Astrocyte (in vitro differentiated cells and primary cell): ENCODE results near the gene PFDN1. TPM values are rescaled to one million over a fixed set of nuclear protein-coding genes. Genes with fewer than 3 reads are reported as not detected.

Experiments
- DNase-seq: peaks from one replicate; pipeline ENCODE4 v3.0.0-alpha.2; 2010; ENCODE audit warnings: low read depth
- FAIRE-seq: peaks from 2 replicates; lab custom pipeline; 2011; peaks lifted over from hg19 to GRCh38; lab: Jason Lieb, UNC
- H2AFZ ChIP-seq: 2 replicates; pipeline ENCODE4 v1.6.0; 2012; ENCODE audit warnings: low read depth, low read length, inconsistent platforms
- H3K27ac ChIP-seq: 2 replicates; pipeline ENCODE4 v1.5.1; 2011; ENCODE audit warnings: low read depth, low read length, inconsistent platforms
- H3K27me3 ChIP-seq: 2 replicates; pipeline ENCODE4 v1.6.0; 2011; ENCODE audit warnings: low read length, inconsistent platforms; ENCODE audit not compliant: insufficient read depth
- H3K36me3 ChIP-seq: 2 replicates; pipeline ENCODE4 v1.5.1; 2011; ENCODE audit warnings: low read length, inconsistent platforms; ENCODE audit not compliant: insufficient read depth
- H3K4me1 ChIP-seq: 2 replicates; pipeline ENCODE4 v1.5.1; 2011; ENCODE audit warnings: low read length, inconsistent platforms; ENCODE audit not compliant: insufficient read depth
- H3K4me2 ChIP-seq: 2 replicates; pipeline ENCODE4 v1.6.0; 2012; ENCODE audit warnings: low read length, inconsistent platforms
- H3K4me3 ChIP-seq: 2 replicates; pipeline ENCODE4 v1.5.1; 2011; ENCODE audit warnings: low read depth, mild to moderate bottlenecking, low read length, inconsistent platforms; ENCODE audit not compliant: insufficient read depth
- H3K79me2 ChIP-seq: 2 replicates; pipeline ENCODE4 v1.6.0; 2012; ENCODE audit warnings: mild to moderate bottlenecking, low read length, inconsistent platforms; ENCODE audit not compliant: insufficient read depth
- H3K9ac ChIP-seq: 2 replicates; pipeline ENCODE4 v1.6.0; 2012; ENCODE audit warnings: mild to moderate bottlenecking, low read length, inconsistent platforms
- H3K9me3 ChIP-seq: 2 replicates; pipeline ENCODE4 v1.5.1; 2012; ENCODE audit warnings: low read depth, mild to moderate bottlenecking, low read length, inconsistent platforms; ENCODE audit not compliant: insufficient read depth
- H4K20me1 ChIP-seq: 2 replicates; pipeline ENCODE4 v1.6.0; 2012; ENCODE audit warnings: low read length, inconsistent platforms; ENCODE audit not compliant: insufficient read depth
- H3K27ac Mint-ChIP-seq: one replicate; pipeline ENCODE4 v1.8.0; 2021; ENCODE audit warnings: mild to moderate bottlenecking, mixed read lengths; ENCODE audit not compliant: unreplicated experiment
- H3K27me3 Mint-ChIP-seq: one replicate; pipeline ENCODE4 v1.8.0; 2021; ENCODE audit warnings: low read depth, mixed read lengths; ENCODE audit not compliant: unreplicated experiment
- H3K36me3 Mint-ChIP-seq: one replicate; pipeline ENCODE4 v1.8.0; 2021; ENCODE audit warnings: low read depth, mixed read lengths; ENCODE audit not compliant: unreplicated experiment
- H3K4me1 Mint-ChIP-seq: one replicate; pipeline ENCODE4 v1.8.0; 2021; ENCODE audit warnings: low read depth, mixed read lengths; ENCODE audit not compliant: unreplicated experiment
- H3K4me3 Mint-ChIP-seq: one replicate; pipeline ENCODE4 v1.8.0; 2021; ENCODE audit warnings: mild to moderate bottlenecking, moderate library complexity, mixed read lengths; ENCODE audit not compliant: unreplicated experiment
- H3K9me3 Mint-ChIP-seq: one replicate; pipeline ENCODE4 v1.8.0; 2021; ENCODE audit warnings: mild to moderate bottlenecking, mixed read lengths; ENCODE audit not compliant: unreplicated experiment
- CTCF ChIP-seq: IDR thresholded peaks from 2 replicates; pipeline ENCODE4 v1.5.1; 2011; ENCODE audit warnings: low read depth, mild to moderate bottlenecking, inconsistent platforms, low read length, moderate library complexity; ENCODE audit not compliant: insufficient read depth
- EZH2 ChIP-seq: IDR thresholded peaks from 2 replicates; pipeline ENCODE4 v1.6.1; 2012; ENCODE audit warnings: mild to moderate bottlenecking, low read length, inconsistent platforms; ENCODE audit not compliant: insufficient read depth
- total RNA-seq: library from RNA; stranded (reverse); gene quantifications from 2 replicates; pipeline ENCODE4 v1.2.1, GENCODE V29; 2021

Gene PFDN1
- total RNA-seq, 1 donor from 2014 or later, result 202 TPM

GRCh38 chr5:140214831-140215230, 88.1 kb downstream of the PFDN1 start:
- H3K9me3 ChIP-seq, result no peaks in the 10 kb centered on the region
- no peak overlapping the region for H3K4me2 ChIP-seq
- peaks cover 5% of the 10 kb centered on the region for H4K20me1 ChIP-seq
- peaks cover 9% of the 10 kb centered on the region for H3K4me1 ChIP-seq
- H3K4me3 ChIP-seq, result no peak overlapping the region
- Mint-ChIP-seq H3K27ac (no peak overlapping the region), H3K36me3 (peaks cover 1% of the 10 kb centered on the region), H3K4me3 (no peak overlapping the region), H3K4me1 (peaks cover 14% of the 10 kb centered on the region), H3K9me3 (no peaks in the 10 kb centered on the region), H3K27me3 (no peaks in the 10 kb centered on the region)
- FAIRE-seq (no peak), DNase-seq (peak; percentile 81)
- no peaks in the 10 kb centered on the region for H3K36me3 ChIP-seq
- no peaks in the 10 kb centered on the region for H3K79me2 ChIP-seq
- H3K27ac ChIP-seq, result no peak overlapping the region
- no peaks in the 10 kb centered on the region for H3K27me3 ChIP-seq
- no peak for TF ChIP-seq CTCF
- TF ChIP-seq EZH2, result no peak
- no peak overlapping the region for H2AFZ ChIP-seq
- no peak overlapping the region for H3K9ac ChIP-seq

- DNase-seq, result no peak
- H3K4me3 Mint-ChIP-seq, result no peak overlapping the region
- peaks cover 1% of the 10 kb centered on the region for H3K36me3 Mint-ChIP-seq
- FAIRE-seq, result no peak
- Histone ChIP-seq H3K4me3 (no peak overlapping the region), H3K27me3 (no peaks in the 10 kb centered on the region), H3K36me3 (no peaks in the 10 kb centered on the region), H3K4me2 (no peak overlapping the region), H4K20me1 (peaks cover 5% of the 10 kb centered on the region), H2AFZ (no peak overlapping the region), H3K9me3 (no peaks in the 10 kb centered on the region), H3K27ac (no peak overlapping the region), H3K9ac (no peak overlapping the region), H3K79me2 (no peaks in the 10 kb centered on the region), H3K4me1 (no peaks in the 10 kb centered on the region)
- TF ChIP-seq EZH2, result no peak
- TF ChIP-seq CTCF, result no peak
- H3K9me3 Mint-ChIP-seq, result no peaks in the 10 kb centered on the region
- no peak overlapping the region for H3K27ac Mint-ChIP-seq
- peaks cover 10% of the 10 kb centered on the region for H3K4me1 Mint-ChIP-seq
- no peaks in the 10 kb centered on the region for H3K27me3 Mint-ChIP-seq
Observed at GRCh38 chr5:140213370-140213983, 89.4 kb downstream of the PFDN1 start.

GRCh38 chr5:140208065-140208464, 94.8 kb downstream of the PFDN1 start:
- Histone ChIP-seq H3K4me1 (peaks cover 7% of the 10 kb centered on the region), H3K4me2 (no peak overlapping the region), H2AFZ (no peak overlapping the region), H4K20me1 (no peaks in the 10 kb centered on the region), H3K9ac (no peak overlapping the region), H3K79me2 (no peaks in the 10 kb centered on the region), H3K9me3 (no peaks in the 10 kb centered on the region), H3K36me3 (no peaks in the 10 kb centered on the region), H3K4me3 (no peak overlapping the region), H3K27ac (no peak overlapping the region), H3K27me3 (no peaks in the 10 kb centered on the region)
- H3K27ac Mint-ChIP-seq, result no peak overlapping the region
- no peak for DNase-seq
- TF ChIP-seq EZH2 (no peak), CTCF (no peak)
- no peak overlapping the region for H3K4me3 Mint-ChIP-seq
- FAIRE-seq, result no peak
- H3K27me3 Mint-ChIP-seq, result no peaks in the 10 kb centered on the region
- H3K4me1 Mint-ChIP-seq, result peaks cover 30% of the 10 kb centered on the region
- H3K9me3 Mint-ChIP-seq, result no peaks in the 10 kb centered on the region
- peaks cover 5% of the 10 kb centered on the region for H3K36me3 Mint-ChIP-seq
